A549 (cell line): ENCODE measurements around the gene AAK1.

Experiments used
- CEBPB ChIP-seq, 2 experiments: fragments of >200 bp in 1 of 2; sonication (Bioruptor Twin) in 1 of 2; formaldehyde crosslinking in 1 of 2; IDR thresholded peaks; 2 replicates each; pipeline ENCODE4 v1.6.1; 2012 to 2016
- JUN ChIP-seq, 2 experiments: fragments of >200 bp; sonication (Bioruptor Twin); formaldehyde crosslinking; IDR thresholded peaks; 2 replicates in 1 of 2; 3 replicates in 1 of 2; pipeline ENCODE4 v1.6.1; 2016 to 2017
- MAFK ChIP-seq: fragments of 450-650 bp; IDR thresholded peaks from 2 replicates; pipeline ENCODE4 v1.6.1; 2014; ENCODE audit not compliant: partially characterized antibody
- MYC ChIP-seq: IDR thresholded peaks from 2 replicates; pipeline ENCODE4 v1.6.1; 2012; ENCODE audit warnings: mild to moderate bottlenecking, inconsistent platforms, low read length, improper control_type of control experiment, borderline replicate concordance
- NPAS2 ChIP-seq: fragments of 250-450 bp; sonication (Bioruptor Pico); IDR thresholded peaks from 2 replicates; pipeline ENCODE4 v1.8.0; 2022; ENCODE audit warnings: mild to moderate bottlenecking, moderate library complexity, borderline replicate concordance
- RAD21 ChIP-seq, 2 experiments: fragments of >200 bp in 1 of 2; sonication (Bioruptor Twin) in 1 of 2; formaldehyde crosslinking in 1 of 2; IDR thresholded peaks in 1 of 2; conservative IDR thresholded peaks in 1 of 2; 2 replicates in 1 of 2; 3 replicates in 1 of 2; pipeline ENCODE4 v1.6.1; 2012 to 2018; ENCODE audit warnings: inconsistent platforms in 1 of 2
- RFX5 ChIP-seq: fragments of 450-650 bp; IDR thresholded peaks from 2 replicates; pipeline ENCODE4 v1.7.1; 2014; ENCODE audit warnings: antibody characterized with exemption, mild to moderate bottlenecking, moderate library complexity
- SMC3 ChIP-seq: fragments of >200 bp; sonication (Bioruptor Twin); formaldehyde crosslinking; IDR thresholded peaks from 3 replicates; pipeline ENCODE4 v1.6.1; 2018; ENCODE audit warnings: inconsistent platforms
- TP53 ChIP-seq: fragments of 250-450 bp; sonication (Bioruptor Pico); IDR thresholded peaks from 2 replicates; pipeline ENCODE4 v1.5.0; 2021; ENCODE audit warnings: mild to moderate bottlenecking, moderate library complexity
- TF ChIP-seq, protein P1 (sequence below): fragments of >200 bp; sonication (Bioruptor Twin); formaldehyde crosslinking; IDR thresholded peaks from 3 replicates; pipeline ENCODE4 v1.5.1; 2016
- TF ChIP-seq, protein P2 (sequence below): fragments of 200-600 bp; sonication (generic); IDR thresholded peaks from 2 replicates; pipeline ENCODE4 v1.6.1; 2016; ENCODE audit warnings: antibody characterized with exemption, mild to moderate bottlenecking, moderate library complexity
- TF ChIP-seq, protein P3 (sequence below): IDR thresholded peaks from 2 replicates; pipeline ENCODE4 v1.6.1; 2012

DNA sequence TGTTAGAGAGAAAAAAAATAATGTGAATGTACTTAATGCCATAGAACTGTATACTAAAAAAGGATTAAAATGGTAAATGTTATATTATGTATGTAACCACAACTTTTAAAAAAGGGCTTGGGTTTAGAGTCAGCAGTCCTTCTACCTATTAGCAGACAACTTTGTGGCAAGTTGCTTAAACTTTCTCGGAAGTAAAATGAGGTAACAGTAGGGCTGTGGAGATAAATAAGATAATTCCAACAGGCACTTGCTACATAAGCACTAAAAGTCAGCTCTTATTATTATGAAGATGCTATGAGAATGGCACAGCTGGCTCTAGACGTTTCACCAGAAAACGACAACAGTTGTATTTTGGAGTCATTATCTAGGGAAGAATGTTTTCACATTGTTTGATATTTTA, 31.3 kb downstream of the AAK1 start:
- TF ChIP-seq, protein P1, sequence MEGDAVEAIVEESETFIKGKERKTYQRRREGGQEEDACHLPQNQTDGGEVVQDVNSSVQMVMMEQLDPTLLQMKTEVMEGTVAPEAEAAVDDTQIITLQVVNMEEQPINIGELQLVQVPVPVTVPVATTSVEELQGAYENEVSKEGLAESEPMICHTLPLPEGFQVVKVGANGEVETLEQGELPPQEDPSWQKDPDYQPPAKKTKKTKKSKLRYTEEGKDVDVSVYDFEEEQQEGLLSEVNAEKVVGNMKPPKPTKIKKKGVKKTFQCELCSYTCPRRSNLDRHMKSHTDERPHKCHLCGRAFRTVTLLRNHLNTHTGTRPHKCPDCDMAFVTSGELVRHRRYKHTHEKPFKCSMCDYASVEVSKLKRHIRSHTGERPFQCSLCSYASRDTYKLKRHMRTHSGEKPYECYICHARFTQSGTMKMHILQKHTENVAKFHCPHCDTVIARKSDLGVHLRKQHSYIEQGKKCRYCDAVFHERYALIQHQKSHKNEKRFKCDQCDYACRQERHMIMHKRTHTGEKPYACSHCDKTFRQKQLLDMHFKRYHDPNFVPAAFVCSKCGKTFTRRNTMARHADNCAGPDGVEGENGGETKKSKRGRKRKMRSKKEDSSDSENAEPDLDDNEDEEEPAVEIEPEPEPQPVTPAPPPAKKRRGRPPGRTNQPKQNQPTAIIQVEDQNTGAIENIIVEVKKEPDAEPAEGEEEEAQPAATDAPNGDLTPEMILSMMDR, result no peak
- TF ChIP-seq RAD21 (conservative IDR thresholded peaks at IDR 0.05 in 1 of 2, IDR thresholded peaks at IDR 0.05 in 1 of 2), result no peak
- no peak for TF ChIP-seq NPAS2
- TF ChIP-seq, protein P2, sequence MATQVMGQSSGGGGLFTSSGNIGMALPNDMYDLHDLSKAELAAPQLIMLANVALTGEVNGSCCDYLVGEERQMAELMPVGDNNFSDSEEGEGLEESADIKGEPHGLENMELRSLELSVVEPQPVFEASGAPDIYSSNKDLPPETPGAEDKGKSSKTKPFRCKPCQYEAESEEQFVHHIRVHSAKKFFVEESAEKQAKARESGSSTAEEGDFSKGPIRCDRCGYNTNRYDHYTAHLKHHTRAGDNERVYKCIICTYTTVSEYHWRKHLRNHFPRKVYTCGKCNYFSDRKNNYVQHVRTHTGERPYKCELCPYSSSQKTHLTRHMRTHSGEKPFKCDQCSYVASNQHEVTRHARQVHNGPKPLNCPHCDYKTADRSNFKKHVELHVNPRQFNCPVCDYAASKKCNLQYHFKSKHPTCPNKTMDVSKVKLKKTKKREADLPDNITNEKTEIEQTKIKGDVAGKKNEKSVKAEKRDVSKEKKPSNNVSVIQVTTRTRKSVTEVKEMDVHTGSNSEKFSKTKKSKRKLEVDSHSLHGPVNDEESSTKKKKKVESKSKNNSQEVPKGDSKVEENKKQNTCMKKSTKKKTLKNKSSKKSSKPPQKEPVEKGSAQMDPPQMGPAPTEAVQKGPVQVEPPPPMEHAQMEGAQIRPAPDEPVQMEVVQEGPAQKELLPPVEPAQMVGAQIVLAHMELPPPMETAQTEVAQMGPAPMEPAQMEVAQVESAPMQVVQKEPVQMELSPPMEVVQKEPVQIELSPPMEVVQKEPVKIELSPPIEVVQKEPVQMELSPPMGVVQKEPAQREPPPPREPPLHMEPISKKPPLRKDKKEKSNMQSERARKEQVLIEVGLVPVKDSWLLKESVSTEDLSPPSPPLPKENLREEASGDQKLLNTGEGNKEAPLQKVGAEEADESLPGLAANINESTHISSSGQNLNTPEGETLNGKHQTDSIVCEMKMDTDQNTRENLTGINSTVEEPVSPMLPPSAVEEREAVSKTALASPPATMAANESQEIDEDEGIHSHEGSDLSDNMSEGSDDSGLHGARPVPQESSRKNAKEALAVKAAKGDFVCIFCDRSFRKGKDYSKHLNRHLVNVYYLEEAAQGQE, result no peak
- no peak for TF ChIP-seq JUN (IDR thresholded peaks at IDR 0.05)
- TF ChIP-seq CEBPB (IDR thresholded peaks at IDR 0.05), result no peak
- TF ChIP-seq, protein P3, sequence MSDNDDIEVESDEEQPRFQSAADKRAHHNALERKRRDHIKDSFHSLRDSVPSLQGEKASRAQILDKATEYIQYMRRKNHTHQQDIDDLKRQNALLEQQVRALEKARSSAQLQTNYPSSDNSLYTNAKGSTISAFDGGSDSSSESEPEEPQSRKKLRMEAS, result no peak
- TF ChIP-seq TP53 (CRISPR knock-in tag), result no peak
- TF ChIP-seq MAFK, result no peak
- TF ChIP-seq SMC3, result no peak
- TF ChIP-seq MYC, result no peak
- no peak for TF ChIP-seq RFX5
